ENCODE results near the gene CEP85. TPM values are rescaled to one million over a fixed set of nuclear protein-coding genes. Genes with fewer than 3 reads are reported as not detected.

Gene CEP85
- total and polyA plus RNA-seq, 9 of the 15 experiments (the other 6 are each of a cell fraction or from before 2014, with no cell fraction given): 42.1 to 140 (median 92.6) TPM

DNA sequence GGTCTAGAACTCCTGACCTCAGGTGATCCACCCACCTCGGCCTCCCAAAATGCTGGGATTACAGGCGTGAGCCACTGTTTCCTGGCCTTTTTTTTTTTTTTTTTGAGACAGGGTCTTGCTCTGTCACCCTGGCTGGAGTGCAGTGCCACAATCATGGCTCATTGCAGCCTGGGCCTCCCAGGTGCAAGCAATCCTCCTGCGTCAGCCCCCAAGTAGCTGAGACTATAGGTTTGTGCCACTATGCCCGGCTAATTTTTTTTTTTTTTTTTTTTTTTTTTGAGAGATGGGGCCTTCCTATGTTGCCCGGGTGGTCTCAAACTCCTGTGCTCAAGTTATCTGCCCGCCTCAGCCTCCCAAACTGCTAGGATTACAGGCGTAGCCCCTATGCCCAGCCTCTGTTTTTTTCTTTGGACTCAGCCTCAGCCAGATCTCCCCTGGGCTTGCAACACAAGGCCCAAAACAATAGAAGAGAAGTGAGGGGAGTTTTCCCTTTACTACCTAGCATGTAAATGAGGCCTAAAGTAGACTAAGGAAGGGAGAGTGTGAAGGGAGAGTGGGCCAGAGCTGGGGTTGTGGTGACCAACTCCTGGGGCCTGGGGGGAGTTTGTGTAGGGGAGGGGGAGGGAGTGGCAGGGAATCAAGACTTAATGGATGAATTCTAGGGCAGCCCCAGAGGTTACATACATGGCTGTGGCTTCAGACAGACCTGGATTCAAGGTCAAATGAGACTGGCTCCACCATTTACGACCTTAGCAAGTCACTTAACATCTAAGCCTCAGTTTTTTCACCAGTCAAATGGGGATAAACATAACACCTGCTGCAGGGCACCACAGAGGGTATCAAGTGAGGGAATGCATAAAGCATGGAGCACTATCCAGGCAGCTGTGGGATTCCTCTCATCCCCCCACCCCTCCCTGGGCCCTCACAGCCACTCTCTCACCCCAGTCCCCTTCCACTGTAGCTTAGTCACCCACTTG lies 82.2 kb downstream of the CEP85 start (continued):
- TF ChIP-seq, protein P1, sequence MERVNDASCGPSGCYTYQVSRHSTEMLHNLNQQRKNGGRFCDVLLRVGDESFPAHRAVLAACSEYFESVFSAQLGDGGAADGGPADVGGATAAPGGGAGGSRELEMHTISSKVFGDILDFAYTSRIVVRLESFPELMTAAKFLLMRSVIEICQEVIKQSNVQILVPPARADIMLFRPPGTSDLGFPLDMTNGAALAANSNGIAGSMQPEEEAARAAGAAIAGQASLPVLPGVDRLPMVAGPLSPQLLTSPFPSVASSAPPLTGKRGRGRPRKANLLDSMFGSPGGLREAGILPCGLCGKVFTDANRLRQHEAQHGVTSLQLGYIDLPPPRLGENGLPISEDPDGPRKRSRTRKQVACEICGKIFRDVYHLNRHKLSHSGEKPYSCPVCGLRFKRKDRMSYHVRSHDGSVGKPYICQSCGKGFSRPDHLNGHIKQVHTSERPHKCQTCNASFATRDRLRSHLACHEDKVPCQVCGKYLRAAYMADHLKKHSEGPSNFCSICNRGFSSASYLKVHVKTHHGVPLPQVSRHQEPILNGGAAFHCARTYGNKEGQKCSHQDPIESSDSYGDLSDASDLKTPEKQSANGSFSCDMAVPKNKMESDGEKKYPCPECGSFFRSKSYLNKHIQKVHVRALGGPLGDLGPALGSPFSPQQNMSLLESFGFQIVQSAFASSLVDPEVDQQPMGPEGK (CRISPR knock-in tag; IDR thresholded peaks at IDR 0.05; ENCODE audit: borderline replicate concordance): no peak
- TF ChIP-seq RBM25 (IDR thresholded peaks at IDR 0.05; ENCODE audit: low read depth, low read length, severe bottlenecking): peak; percentile 61

DNA sequence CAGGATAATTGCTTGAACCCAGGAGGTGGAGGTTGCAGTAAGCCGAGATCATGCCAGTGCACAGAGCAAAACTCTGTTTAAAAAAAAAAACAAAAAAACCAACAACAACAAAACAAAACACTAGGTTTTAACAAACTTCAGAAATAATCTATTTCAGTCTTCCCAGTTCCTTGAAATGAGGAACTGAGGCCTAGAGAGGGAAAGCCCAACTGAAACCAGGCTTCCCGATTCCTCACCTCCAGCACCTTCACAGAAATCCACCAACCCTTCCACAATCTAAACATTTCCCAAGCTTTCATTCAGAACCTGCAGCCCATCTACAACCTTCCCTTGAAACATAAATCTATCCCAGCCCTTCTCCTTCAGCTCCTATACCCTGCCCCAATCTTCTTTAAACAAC lies 83.1 kb downstream of the CEP85 start:
- H3K9me3 ChIP-seq (replicated peaks; ENCODE audit: control insufficient read depth, insufficient read depth, low read depth, low read length): no peaks in the 10 kb centered on the region
- WGBS (ENCODE audit: insufficient coverage, low coverage, missing lambda C conversion rate): 53% methylated on average over 2 of the region's 2 CpGs
- DNase-seq (ENCODE audit: extremely low read depth in 1 of 4, low spot score in 3 of 4): no peak
- peak overlapping the region; percentile 21; the same call in 1 of the 2 replicates for H3K4me3 ChIP-seq
- peak overlapping the region; percentile 48 to 87; a peak in 3 of 4 replicates for H3K9ac ChIP-seq (ENCODE audit: insufficient read depth in 1 of 2, low read depth in 2 of 2, low read length in 2 of 2)
- peak overlapping the region; percentile 68 for H3K27ac ChIP-seq (ENCODE audit: extremely low read depth, low read depth, low read length)
- peak overlapping the region; percentile 80 for H3K4me2 ChIP-seq (ENCODE audit: insufficient read depth, low read length)
- H3K36me3 ChIP-seq (ENCODE audit: control insufficient read depth, insufficient read depth, low read length): peaks cover 6% of the 10 kb centered on the region; the same call in 2 of the 3 replicates
- no peaks in the 10 kb centered on the region for H3K9me1 ChIP-seq (ENCODE audit: control insufficient read depth, insufficient read depth, low read length)
- intact Hi-C loops (cut with micrococcal nuclease) (no loop called here), in situ Hi-C loops (cut with MboI) (no loop called here)
- no peaks in the 10 kb centered on the region for H4K20me1 ChIP-seq (replicated peaks; ENCODE audit: control insufficient read depth, insufficient read depth, low read length)
- H3K27me3 ChIP-seq (ENCODE audit: control insufficient read depth in 2 of 2, insufficient read depth in 2 of 2, low read length in 2 of 2): no peaks in the 10 kb centered on the region
- peaks cover 2% of the 10 kb centered on the region; the same call in 1 of the 3 replicates for H3K79me2 ChIP-seq (ENCODE audit: control insufficient read depth, insufficient read depth, low read length)
- H2AFZ ChIP-seq (ENCODE audit: low read depth, low read length): peak overlapping the region; percentile 79
- H3K4me1 ChIP-seq (replicated peaks in 1 of 2; ENCODE audit: control insufficient read depth in 2 of 2, insufficient read depth in 2 of 2, low read length in 2 of 2): peaks cover 57% of the 10 kb centered on the region in 2 experiments
- ChIA-PET CTCF (ENCODE audit: low intra/inter-chr PET ratio) (interaction anchor here (0.5 kb wide), 1 partner anchor 211 kb away, joined by 3 read pairs; no protein-coding TSS in a partner anchor), POLR2A (interaction anchor here (0.8 to 2.5 kb wide), 9 partner anchors 10 to 99 kb away, joined by 3 to 13 read pairs (median 4); partner anchors contain the start of gene UBXN11)
- ATAC-seq: no peak
- BruUV-seq (replicated peaks): no TSS peak
- FAIRE-seq: no peak
- TF ChIP-seq, protein P2, sequence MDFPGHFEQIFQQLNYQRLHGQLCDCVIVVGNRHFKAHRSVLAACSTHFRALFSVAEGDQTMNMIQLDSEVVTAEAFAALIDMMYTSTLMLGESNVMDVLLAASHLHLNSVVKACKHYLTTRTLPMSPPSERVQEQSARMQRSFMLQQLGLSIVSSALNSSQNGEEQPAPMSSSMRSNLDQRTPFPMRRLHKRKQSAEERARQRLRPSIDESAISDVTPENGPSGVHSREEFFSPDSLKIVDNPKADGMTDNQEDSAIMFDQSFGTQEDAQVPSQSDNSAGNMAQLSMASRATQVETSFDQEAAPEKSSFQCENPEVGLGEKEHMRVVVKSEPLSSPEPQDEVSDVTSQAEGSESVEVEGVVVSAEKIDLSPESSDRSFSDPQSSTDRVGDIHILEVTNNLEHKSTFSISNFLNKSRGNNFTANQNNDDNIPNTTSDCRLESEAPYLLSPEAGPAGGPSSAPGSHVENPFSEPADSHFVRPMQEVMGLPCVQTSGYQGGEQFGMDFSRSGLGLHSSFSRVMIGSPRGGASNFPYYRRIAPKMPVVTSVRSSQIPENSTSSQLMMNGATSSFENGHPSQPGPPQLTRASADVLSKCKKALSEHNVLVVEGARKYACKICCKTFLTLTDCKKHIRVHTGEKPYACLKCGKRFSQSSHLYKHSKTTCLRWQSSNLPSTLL (IDR thresholded peaks at IDR 0.05): peak; percentile 37; the same call in 1 of the 2 replicates
- no peak for TF ChIP-seq ZNF75A (CRISPR knock-in tag; IDR thresholded peaks at IDR 0.05)
- peak; percentile 88 for TF ChIP-seq SPI1 (IDR thresholded peaks at IDR 0.05; ENCODE audit: borderline replicate concordance, low read depth, low read length)
- TF ChIP-seq MCM2 (IDR thresholded peaks at IDR 0.05; ENCODE audit: low read depth): no peak
- no peak for TF ChIP-seq ZBED1 (IDR thresholded peaks at IDR 0.05)
- no peak for TF ChIP-seq RHOXF2B (CRISPR knock-in tag; conservative IDR thresholded peaks at IDR 0.05)
- TF ChIP-seq ADNP (tag; IDR thresholded peaks at IDR 0.05): peak; percentile 6; the same call in 1 of the 2 replicates
- TF ChIP-seq TEAD4 (IDR thresholded peaks at IDR 0.05; ENCODE audit: low read length): no peak
- no peak for TF ChIP-seq TEAD4 (CRISPR knock-in tag; IDR thresholded peaks at IDR 0.05; ENCODE audit: borderline replicate concordance)
- TF ChIP-seq ZNF263 (CRISPR knock-in tag; IDR thresholded peaks at IDR 0.05; ENCODE audit: borderline replicate concordance): no peak
- TF ChIP-seq RFX7 (CRISPR knock-in tag; IDR thresholded peaks at IDR 0.05): no peak
- no peak for TF ChIP-seq ZNF316 (IDR thresholded peaks at IDR 0.05)
- TF ChIP-seq SRSF3 (IDR thresholded peaks at IDR 0.05; ENCODE audit: insufficient read depth, low read length): no peak
- TF ChIP-seq IRF2 (CRISPR knock-in tag; IDR thresholded peaks at IDR 0.05): no peak

Data from K562 (cell line).